Measurements from ENCODE around the gene TSTD1. TPM values are rescaled to one million over a fixed set of nuclear protein-coding genes. Genes with fewer than 3 reads are reported as not detected.
"Not testable (repeated sequence)": the region's sequence is repeated elsewhere in the genome, so short reads cannot be mapped to it uniquely, and the experiment has no call there.

Gene TSTD1
- total and polyA plus RNA-seq, 9 donors, result 13.6 to 200 (median 50.3) TPM

DNA sequence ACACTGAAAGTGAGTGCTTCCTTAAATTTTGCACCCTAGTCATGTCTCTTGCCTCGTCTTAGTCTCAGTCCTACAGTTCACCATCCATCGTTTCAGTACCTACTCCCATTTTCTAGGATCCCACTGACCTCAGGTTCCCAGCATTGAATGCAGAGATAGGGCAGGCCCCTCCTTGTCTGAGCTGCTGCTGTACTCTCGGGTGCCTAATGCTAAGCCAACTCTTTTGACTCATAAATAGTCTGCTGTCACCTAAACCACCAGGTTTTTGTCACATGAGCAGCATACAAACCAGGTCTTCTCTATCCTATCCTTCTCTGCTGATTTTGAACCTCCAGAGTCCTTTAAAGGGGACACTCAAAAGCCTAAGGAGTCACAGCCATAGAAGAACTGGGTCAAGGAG, 27.9 kb upstream of the TSTD1 start:
- Histone ChIP-seq H3K4me3 (no peak overlapping the region), H3K36me3 (no peaks in the 10 kb centered on the region), H3K27me3 (no peaks in the 10 kb centered on the region), H3K9me3 (no peaks in the 10 kb centered on the region), H3K27ac (no peak overlapping the region), H3K4me1 (ENCODE audit: insufficient read depth) (no peaks in the 10 kb centered on the region)
- 60 to 65% (median 62%) methylated on average over 3 of the region's 3 CpGs for WGBS, 3 donors
- TF ChIP-seq, protein P1, sequence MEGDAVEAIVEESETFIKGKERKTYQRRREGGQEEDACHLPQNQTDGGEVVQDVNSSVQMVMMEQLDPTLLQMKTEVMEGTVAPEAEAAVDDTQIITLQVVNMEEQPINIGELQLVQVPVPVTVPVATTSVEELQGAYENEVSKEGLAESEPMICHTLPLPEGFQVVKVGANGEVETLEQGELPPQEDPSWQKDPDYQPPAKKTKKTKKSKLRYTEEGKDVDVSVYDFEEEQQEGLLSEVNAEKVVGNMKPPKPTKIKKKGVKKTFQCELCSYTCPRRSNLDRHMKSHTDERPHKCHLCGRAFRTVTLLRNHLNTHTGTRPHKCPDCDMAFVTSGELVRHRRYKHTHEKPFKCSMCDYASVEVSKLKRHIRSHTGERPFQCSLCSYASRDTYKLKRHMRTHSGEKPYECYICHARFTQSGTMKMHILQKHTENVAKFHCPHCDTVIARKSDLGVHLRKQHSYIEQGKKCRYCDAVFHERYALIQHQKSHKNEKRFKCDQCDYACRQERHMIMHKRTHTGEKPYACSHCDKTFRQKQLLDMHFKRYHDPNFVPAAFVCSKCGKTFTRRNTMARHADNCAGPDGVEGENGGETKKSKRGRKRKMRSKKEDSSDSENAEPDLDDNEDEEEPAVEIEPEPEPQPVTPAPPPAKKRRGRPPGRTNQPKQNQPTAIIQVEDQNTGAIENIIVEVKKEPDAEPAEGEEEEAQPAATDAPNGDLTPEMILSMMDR (IDR thresholded peaks at IDR 0.05), result no peak
- TF ChIP-seq EP300 (IDR thresholded peaks at IDR 0.05) (no peak), POLR2A (IDR thresholded peaks at IDR 0.05) (no peak)
- DNase-seq, result no peak
- intact Hi-C loops (cut with DNase I), result no loop called here

DNA sequence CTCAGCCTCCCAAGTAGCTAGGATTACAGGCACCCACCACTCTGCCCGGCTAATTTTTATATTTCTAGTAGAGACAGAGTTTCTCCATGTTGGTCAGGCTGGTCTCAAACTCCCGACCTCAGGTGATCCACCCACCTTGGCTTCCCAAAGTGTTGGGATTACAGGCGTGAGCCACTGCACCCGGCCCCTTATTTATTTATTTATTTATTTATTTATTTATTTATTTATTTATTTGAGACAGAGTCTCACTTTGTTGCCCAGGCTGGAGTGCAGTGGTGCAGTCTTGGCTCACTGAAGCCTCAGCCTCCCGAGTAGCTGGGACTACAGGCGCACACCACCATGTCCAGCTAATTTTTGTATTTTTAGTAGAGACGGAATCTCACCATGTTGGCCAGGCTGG, 26.9 kb upstream of the TSTD1 start:
- 88 to 91% (median 91%) methylated on average over 7 of the region's 7 CpGs for WGBS, 3 donors
- H3K9me3 ChIP-seq; H3K4me1 ChIP-seq (ENCODE audit: insufficient read depth); H3K27ac ChIP-seq; H3K36me3 ChIP-seq; DNase-seq; intact Hi-C loops (cut with DNase I); H3K4me3 ChIP-seq; H3K27me3 ChIP-seq: not testable (repeated sequence)

DNA sequence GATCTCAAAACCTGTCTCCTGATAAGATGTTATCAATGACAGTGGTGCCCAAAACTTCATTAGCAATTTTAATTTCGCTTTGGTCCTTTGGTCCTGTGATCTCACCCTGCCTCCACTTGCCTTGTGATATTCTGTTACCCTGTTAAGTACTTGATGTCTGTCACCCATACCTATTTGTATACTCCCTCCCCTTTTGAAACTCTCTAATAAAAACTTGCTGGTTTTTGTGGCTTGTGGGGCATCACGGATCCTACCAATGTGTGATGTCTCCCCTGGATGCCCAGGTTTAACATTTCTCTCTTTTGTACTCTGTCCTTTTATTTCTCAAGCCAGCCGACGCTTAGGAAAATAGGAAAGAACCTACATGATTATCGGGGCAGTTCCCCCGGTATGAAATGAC, 25.2 kb upstream of the TSTD1 start:
- DNase-seq; H3K9me3 ChIP-seq; H3K27me3 ChIP-seq; H3K4me1 ChIP-seq (ENCODE audit: insufficient read depth); H3K27ac ChIP-seq; intact Hi-C loops (cut with DNase I); H3K4me3 ChIP-seq; H3K36me3 ChIP-seq: not testable (repeated sequence)
- 57 to 58% (median 58%) methylated on average over 6 of the region's 6 CpGs for WGBS, 3 donors

DNA sequence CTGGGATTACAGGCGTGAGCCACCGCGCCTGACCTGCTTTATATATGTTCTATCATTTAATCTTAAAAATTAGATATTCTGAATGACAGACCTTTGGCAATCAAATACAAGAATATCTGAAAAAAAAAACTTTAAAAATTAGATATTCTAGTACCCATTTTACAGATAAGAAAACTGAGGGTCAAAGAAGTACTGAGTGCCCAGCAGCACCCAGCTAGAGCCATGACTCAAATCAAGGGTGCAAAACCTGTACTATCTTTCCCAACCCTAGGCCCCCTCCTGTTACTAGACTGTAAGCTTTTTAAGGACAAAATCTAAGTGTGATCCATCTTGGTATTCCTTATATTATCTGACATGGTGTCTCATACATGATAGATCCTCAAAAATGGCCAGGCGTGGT, 22.7 kb upstream of the TSTD1 start:
- no peak overlapping the region for H3K27ac ChIP-seq
- no peaks in the 10 kb centered on the region for H3K9me3 ChIP-seq
- no peaks in the 10 kb centered on the region for H3K4me1 ChIP-seq (ENCODE audit: insufficient read depth)
- no peak overlapping the region for H3K4me3 ChIP-seq
- TF ChIP-seq POLR2A (IDR thresholded peaks at IDR 0.05) (no peak), EP300 (IDR thresholded peaks at IDR 0.05) (no peak)
- TF ChIP-seq, protein P1 (IDR thresholded peaks at IDR 0.05), result no peak
- no peaks in the 10 kb centered on the region for H3K27me3 ChIP-seq
- no peaks in the 10 kb centered on the region for H3K36me3 ChIP-seq
- WGBS, 3 donors, result 91 to 97% (median 94%) methylated on average over 4 of the region's 4 CpGs
- no peak for DNase-seq
- intact Hi-C loops (cut with DNase I), result no loop called here

DNA sequence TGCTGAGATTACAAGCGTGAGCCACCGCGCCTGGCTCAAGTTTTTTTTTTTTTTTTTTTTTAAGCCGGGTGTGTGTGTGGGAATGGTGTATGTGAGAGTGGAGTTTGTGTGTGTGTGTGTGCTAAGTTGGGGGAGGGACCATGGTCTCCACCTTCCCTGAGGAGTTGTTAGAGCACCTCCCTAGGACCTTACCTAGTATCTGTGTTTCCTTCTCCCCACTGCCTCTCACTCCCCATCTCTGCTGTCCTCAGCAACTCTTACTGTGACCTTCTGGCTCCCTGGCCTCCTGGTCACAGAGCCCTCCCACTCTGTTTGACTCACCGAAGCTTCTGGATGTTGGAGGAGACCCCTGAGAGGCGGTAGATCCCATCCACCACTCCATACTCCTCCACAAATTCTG, 20.5 kb upstream of the TSTD1 start:
- 43 to 71% (median 56%) methylated on average over 6 of the region's 6 CpGs for WGBS, 3 donors
- Histone ChIP-seq H3K36me3 (no peaks in the 10 kb centered on the region), H3K27me3 (no peaks in the 10 kb centered on the region), H3K4me3 (no peak overlapping the region), H3K4me1 (ENCODE audit: insufficient read depth) (no peaks in the 10 kb centered on the region), H3K9me3 (no peaks in the 10 kb centered on the region), H3K27ac (no peak overlapping the region)
- TF ChIP-seq, protein P1 (IDR thresholded peaks at IDR 0.05), result no peak
- TF ChIP-seq POLR2A (IDR thresholded peaks at IDR 0.05), result no peak
- no peak for TF ChIP-seq EP300 (IDR thresholded peaks at IDR 0.05)
- no peak for DNase-seq
- intact Hi-C loops (cut with DNase I), result no loop called here

DNA sequence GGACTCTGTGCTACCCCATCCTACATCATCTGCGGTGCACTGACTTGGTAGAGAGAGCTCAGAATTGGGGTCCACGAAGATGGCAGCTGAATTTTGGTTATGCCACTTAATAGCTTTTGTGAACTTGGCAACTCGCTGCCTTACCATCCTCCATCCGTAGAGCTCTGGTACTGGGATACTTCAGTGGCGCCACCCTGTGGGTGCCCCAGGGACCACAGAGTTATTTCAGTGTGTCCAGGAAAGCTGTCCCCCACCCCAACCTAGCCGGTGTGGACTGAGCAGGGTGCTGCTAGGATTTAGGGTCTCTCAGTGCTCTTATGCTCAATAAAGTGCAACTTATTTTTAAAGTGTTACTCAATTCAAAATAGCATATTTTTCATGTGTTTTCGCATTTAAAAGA, 16.0 kb upstream of the TSTD1 start:
- intact Hi-C loops (cut with DNase I), result no loop called here
- Histone ChIP-seq H3K9me3 (no peaks in the 10 kb centered on the region), H3K4me3 (no peak overlapping the region), H3K27me3 (no peaks in the 10 kb centered on the region), H3K4me1 (ENCODE audit: insufficient read depth) (no peaks in the 10 kb centered on the region), H3K36me3 (no peaks in the 10 kb centered on the region), H3K27ac (no peak overlapping the region)
- no peak for TF ChIP-seq EP300 (IDR thresholded peaks at IDR 0.05)
- TF ChIP-seq POLR2A (IDR thresholded peaks at IDR 0.05), result no peak
- TF ChIP-seq, protein P1 (IDR thresholded peaks at IDR 0.05), result no peak
- WGBS, 3 donors, result 75 to 90% (median 78%) methylated on average over 7 of the region's 7 CpGs
- no peak for DNase-seq

Measured in ovary (tissue), 9 donors.